Upper lobe of left lung (tissue), 6 donors: Measurements from ENCODE around the gene KRTAP10-8. TPM values are rescaled to one million over a fixed set of nuclear protein-coding genes. Genes with fewer than 3 reads are reported as not detected.
"Not testable (repeated sequence)": the region's sequence is repeated elsewhere in the genome, so short reads cannot be mapped to it uniquely, and the experiment has no call there.

Experiments
- ATAC-seq, 2 donors: fragments of 200-7000 bp; cut with Tn5 transposase; one replicate each; pipeline ENCODE4 v1.9.1; 2022; ENCODE audit warnings: mild to moderate bottlenecking in 2 of 2, moderate library complexity in 2 of 2; ENCODE audit not compliant: low FRiP score in 2 of 2
- DNase-seq, 2 donors: peaks; one replicate each; pipeline ENCODE4 v3.0.0-alpha.2; 2019 to 2020
- H3K27ac ChIP-seq, 4 donors: fragments of 200-600 bp; sonication (generic); one replicate each; pipeline ENCODE4 v1.5.1; 2016 to 2019
- H3K27me3 ChIP-seq, 4 donors: fragments of 200-600 bp; sonication (generic); one replicate each; pipeline ENCODE4 v1.5.1; 2017 to 2019
- H3K36me3 ChIP-seq, 4 donors: fragments of 200-600 bp; sonication (generic); one replicate each; pipeline ENCODE4 v1.5.1; 2016 to 2019
- H3K4me1 ChIP-seq, 4 donors: fragments of 200-600 bp; sonication (generic); one replicate each; pipeline ENCODE4 v1.5.1; 2018 to 2019
- H3K4me3 ChIP-seq, 4 donors: fragments of 200-600 bp; sonication (generic); one replicate each; pipeline ENCODE4 v1.5.1; 2017 to 2019; ENCODE audit warnings: mild to moderate bottlenecking in 2 of 4, moderate library complexity in 1 of 4
- H3K9me3 ChIP-seq, 4 donors: fragments of 200-600 bp; sonication (generic); one replicate each; pipeline ENCODE4 v1.5.1; 2018 to 2019
- EP300 ChIP-seq, 4 donors: sonication (generic); formaldehyde crosslinking; IDR thresholded peaks; one replicate each; pipeline ENCODE4 v1.5.1; 2017; ENCODE audit warnings: antibody characterized with exemption in 4 of 4, control low read depth in 2 of 4
- POLR2A ChIP-seq, 4 donors: fragments of 450-650 bp; IDR thresholded peaks; one replicate each; pipeline ENCODE4 v1.5.1; 2016 to 2017; ENCODE audit warnings: antibody characterized with exemption in 4 of 4, mild to moderate bottlenecking in 2 of 4
- POLR2AphosphoS5 ChIP-seq, 2 donors: sonication (generic); formaldehyde crosslinking; IDR thresholded peaks; one replicate each; pipeline ENCODE4 v1.5.1; 2017; ENCODE audit warnings: antibody characterized with exemption in 2 of 2
- WGBS, 2 donors: methylation state at CpG; one replicate each; pipeline ENCODE4 v1.1.5; 2017 to 2018; 5-methylcytosine and 5-hydroxymethylcytosine counted together
- total RNA-seq, 6 donors: library from RNA; depleted of rRNA in 4 of 6; stranded (reverse); fragments of >200 nt in 4 of 6; gene quantifications; one replicate each; pipeline versions ENCODE4 v1.1.0 to v1.2.1, GENCODE V29; 2016 to 2021
- TF ChIP-seq, protein P1 (sequence below), 6 experiments: fragments of 450-650 bp in 4 of 6; fragments of 200-600 bp in 2 of 6; sonication (generic) in 2 of 6; IDR thresholded peaks; one replicate each; pipeline ENCODE4 v1.5.1; 2016 to 2019; ENCODE audit warnings: antibody characterized with exemption in 6 of 6
- donor health status: DM: no; HTN: no; CAD: no; lungs with moderate emphysema.
- donor health status: DM: no; HTN: yes; CAD: no; lungs with severe emphysema.

KRTAP10-8 gene
- total RNA-seq, 6 donors from 2014 or later: not detected

DNA sequence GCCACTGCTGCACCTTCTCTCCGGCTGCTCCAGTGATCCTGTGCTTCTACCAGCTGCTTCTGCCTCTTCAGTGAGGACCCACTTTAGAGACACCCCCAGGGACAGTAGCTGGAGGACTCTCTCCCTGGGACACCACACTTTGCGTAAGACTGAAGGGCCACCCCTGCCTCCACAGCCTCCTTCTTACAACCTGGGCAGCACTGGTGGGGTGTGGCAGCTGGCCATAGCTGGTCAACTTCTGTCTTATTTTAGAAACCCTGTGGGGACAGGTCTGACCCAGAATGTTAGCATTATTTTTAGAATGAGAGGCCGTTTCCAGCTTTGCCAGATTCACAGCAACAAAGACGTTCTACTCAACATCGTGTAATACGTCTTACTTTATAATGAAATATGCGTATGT, 13.9 kb downstream of the KRTAP10-8 start:
- H3K4me3 ChIP-seq: no peak overlapping the region

DNA sequence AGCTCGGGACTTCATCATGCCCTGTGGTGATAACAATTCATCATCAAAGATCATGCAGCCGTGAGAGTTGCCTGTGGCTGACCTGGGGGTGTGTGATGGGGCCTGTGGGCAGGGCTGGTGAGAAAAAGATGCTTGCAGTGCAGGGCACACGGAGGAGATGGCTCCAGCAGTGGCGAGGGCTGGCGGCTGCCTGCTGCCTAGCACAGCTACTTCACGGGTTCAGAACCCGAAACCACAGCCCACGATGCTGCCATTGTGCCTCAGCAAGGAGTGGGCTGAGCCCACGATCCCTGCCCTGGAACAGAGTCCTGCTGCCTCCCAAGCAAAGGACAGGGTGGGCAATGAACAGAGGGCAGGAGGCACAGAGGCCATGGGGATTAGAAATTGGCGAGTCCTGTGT, 14.4 kb downstream of the KRTAP10-8 start:
- Histone ChIP-seq H3K27me3 (no peaks in the 10 kb centered on the region), H3K4me1 (no peaks in the 10 kb centered on the region), H3K36me3 (no peaks in the 10 kb centered on the region), H3K9me3 (peaks cover 7 to 15% (median 10%) of the 10 kb centered on the region in 4 donors), H3K27ac (no peak overlapping the region), H3K4me3 (no peak overlapping the region)
- no peak for TF ChIP-seq EP300 (IDR thresholded peaks at IDR 0.05)
- TF ChIP-seq, protein P1, sequence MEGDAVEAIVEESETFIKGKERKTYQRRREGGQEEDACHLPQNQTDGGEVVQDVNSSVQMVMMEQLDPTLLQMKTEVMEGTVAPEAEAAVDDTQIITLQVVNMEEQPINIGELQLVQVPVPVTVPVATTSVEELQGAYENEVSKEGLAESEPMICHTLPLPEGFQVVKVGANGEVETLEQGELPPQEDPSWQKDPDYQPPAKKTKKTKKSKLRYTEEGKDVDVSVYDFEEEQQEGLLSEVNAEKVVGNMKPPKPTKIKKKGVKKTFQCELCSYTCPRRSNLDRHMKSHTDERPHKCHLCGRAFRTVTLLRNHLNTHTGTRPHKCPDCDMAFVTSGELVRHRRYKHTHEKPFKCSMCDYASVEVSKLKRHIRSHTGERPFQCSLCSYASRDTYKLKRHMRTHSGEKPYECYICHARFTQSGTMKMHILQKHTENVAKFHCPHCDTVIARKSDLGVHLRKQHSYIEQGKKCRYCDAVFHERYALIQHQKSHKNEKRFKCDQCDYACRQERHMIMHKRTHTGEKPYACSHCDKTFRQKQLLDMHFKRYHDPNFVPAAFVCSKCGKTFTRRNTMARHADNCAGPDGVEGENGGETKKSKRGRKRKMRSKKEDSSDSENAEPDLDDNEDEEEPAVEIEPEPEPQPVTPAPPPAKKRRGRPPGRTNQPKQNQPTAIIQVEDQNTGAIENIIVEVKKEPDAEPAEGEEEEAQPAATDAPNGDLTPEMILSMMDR (IDR thresholded peaks at IDR 0.05): no peak
- WGBS, 2 donors: 67 to 81% methylated on average over 4 to 10 of the region's 10 CpGs
- DNase-seq (peak in 1 of 2 donors; percentile 39), ATAC-seq (no peak)

More for the DNA sequence above, 13.9 kb downstream of the KRTAP10-8 start:
- no peak for ATAC-seq
- H3K27ac ChIP-seq: no peak overlapping the region
- WGBS, 2 donors: 91 to 92% methylated on average over 6 to 7 of the region's 7 CpGs
- no peak for TF ChIP-seq POLR2A (IDR thresholded peaks at IDR 0.05)
- no peak for TF ChIP-seq EP300 (IDR thresholded peaks at IDR 0.05)
- TF ChIP-seq POLR2AphosphoS5 (IDR thresholded peaks at IDR 0.05): no peak
- TF ChIP-seq, protein P1 (IDR thresholded peaks at IDR 0.05): no peak
- H3K9me3 ChIP-seq: peaks cover 5 to 13% (median 8%) of the 10 kb centered on the region in 4 donors
- H3K27me3 ChIP-seq: no peaks in the 10 kb centered on the region
- no peaks in the 10 kb centered on the region for H3K4me1 ChIP-seq
- no peaks in the 10 kb centered on the region for H3K36me3 ChIP-seq
- no peak for DNase-seq

DNA sequence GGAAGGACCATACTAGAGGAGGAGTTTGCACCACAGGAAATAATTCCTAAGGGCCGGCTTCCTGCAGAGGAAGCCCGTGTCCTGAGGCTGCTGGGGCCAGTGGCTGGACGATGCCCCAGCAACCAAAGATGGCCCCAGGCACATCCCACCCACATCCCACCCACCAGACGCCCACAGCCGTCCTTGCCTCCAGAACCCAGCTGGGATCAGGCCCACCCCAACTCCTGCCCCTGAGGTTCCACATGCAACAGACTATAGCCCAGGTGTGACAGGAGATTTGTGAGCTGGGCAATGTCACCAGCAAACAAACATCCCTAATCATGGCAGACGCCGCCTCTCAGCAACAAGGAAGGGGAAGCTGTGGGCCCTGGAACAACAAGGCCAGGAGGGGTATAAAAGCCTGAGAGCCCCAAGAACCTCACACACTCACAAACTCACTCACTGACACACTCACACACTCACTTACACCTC, 14.8 kb downstream of the KRTAP10-8 start, which contains the start of gene KRTAP10-9:
KRTAP10-9 (plus strand) TSS at position 421 of the 471 bp plus-strand sequence. CDS start 79 bp downstream, outside the sequence.
- Histone ChIP-seq H3K27ac (no peak within 1 kb of the TSS), H3K9me3 (peaks cover 7 to 19% (median 13%) of the 10 kb centered on the region in 4 donors), H3K4me3 (no peak within 1 kb of the TSS), H3K36me3 (no peaks in the 10 kb centered on the region), H3K4me1 (no peaks in the 10 kb centered on the region), H3K27me3 (no peaks in the 10 kb centered on the region)
- ATAC-seq: no peak
- TF ChIP-seq POLR2A (IDR thresholded peaks at IDR 0.05) (no peak), POLR2AphosphoS5 (IDR thresholded peaks at IDR 0.05) (no peak), EP300 (IDR thresholded peaks at IDR 0.05) (no peak)
- TF ChIP-seq, protein P1 (IDR thresholded peaks at IDR 0.05): no peak
- no peak for DNase-seq
- WGBS, 2 donors: 64 to 69% methylated on average over 2 to 7 of the region's 7 CpGs

DNA sequence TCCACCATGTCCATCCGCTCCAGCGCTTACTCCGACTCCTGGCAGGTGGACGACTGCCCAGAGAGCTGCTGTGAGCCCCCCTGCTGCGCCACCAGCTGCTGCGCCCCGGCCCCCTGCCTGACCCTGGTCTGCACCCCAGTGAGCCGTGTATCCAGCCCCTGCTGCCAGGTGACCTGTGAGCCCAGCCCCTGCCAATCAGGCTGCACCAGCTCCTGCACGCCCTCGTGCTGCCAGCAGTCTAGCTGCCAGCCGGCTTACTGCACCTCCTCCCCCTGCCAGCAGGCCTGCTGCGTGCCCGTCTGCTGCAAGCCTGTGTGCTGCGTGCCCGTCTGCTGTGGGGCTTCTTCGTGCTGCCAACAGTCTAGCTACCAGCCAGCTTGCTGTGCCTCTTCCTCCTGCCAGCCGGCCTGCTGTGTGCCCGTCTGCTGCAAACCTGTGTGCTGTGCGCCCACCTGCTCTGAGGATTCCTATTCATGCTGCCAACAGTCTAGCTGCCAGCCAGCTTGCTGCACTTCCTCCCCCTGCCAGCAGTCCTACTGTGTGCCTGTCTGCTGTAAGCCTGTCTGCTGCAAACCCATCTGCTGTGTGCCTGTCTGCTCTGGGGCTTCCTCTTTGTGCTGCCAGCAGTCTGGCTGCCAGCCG, 15.4 kb downstream of the KRTAP10-8 start:
- ATAC-seq, H3K4me3 ChIP-seq, H3K4me1 ChIP-seq, H3K36me3 ChIP-seq, H3K27ac ChIP-seq, H3K27me3 ChIP-seq: not testable (repeated sequence)
- peak in 1 of 2 donors; percentile 68 for DNase-seq
- 85% methylated on average over 15 to 20 of the region's 20 CpGs for WGBS, 2 donors
- peaks cover 12 to 25% (median 18%) of the 10 kb centered on the region in 4 donors for H3K9me3 ChIP-seq

DNA sequence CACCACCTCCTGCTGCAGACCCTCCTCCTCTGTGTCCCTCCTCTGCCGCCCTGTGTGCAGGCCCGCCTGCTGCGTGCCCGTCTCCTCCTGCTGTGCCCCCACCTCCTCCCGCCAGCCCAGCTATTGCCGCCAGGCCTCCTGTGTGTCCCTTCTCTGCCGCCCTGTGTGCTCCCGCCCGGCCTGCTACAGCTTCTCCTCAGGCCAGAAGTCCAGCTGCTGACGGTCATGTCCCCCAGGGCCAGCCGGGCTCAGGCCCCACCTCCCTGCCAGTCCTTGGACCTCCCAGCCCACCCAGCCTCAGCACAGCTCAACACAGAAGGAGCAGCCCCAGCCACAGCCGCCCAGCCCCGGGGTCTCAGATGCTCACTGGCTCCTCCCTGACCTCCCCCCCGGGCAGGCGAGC, 16.0 kb downstream of the KRTAP10-8 start:
- ATAC-seq (peak in 1 of 2 donors; percentile 30), DNase-seq (peak in 1 of 2 donors; percentile 64)
- WGBS, 2 donors: 65 to 66% methylated on average over 9 to 13 of the region's 15 CpGs
- H3K4me3 ChIP-seq, H3K36me3 ChIP-seq, H3K27ac ChIP-seq, H3K27me3 ChIP-seq, H3K4me1 ChIP-seq: not testable (repeated sequence)
- H3K9me3 ChIP-seq: peaks cover 14 to 28% (median 20%) of the 10 kb centered on the region in 4 donors
